NCI-H1930 (cell line): ENCODE measurements around the gene TMEM169.
A peak's percentile ranks its signal among the peaks of the same experiment; 100 is the strongest.

Experiments
- DNase-seq, 2 experiments: peaks; one replicate each; lab custom pipeline; 2025; lab: John Stamatoyannopoulos, UW

The TMEM169 gene

GRCh38 chr2:216081487-216082116 lies at the start of gene TMEM169, which contains the start of gene PECR:
Gene TMEM169, plus strand, starts transcription at chr2:216081919. Its CDS starts 14,045 bp downstream, at chr2:216095964.
Gene PECR, minus strand, starts transcription at chr2:216081809. Its CDS starts 68 bp downstream, at chr2:216081741.
- DNase-seq = peak; percentile 64 to 69

GRCh38 chr2:216031960-216032689 lies 49.6 kb upstream of the TMEM169 start:
- no peak for DNase-seq

GRCh38 chr2:216033403-216033802 lies 48.3 kb upstream of the TMEM169 start:
- DNase-seq = no peak

- peak; percentile 13 to 44 for DNase-seq
These were observed 47.7 kb upstream of the TMEM169 start for GRCh38 chr2:216034065-216034464.

- no peak for DNase-seq
These were observed 41.8 kb upstream of the TMEM169 start for GRCh38 chr2:216039918-216040317.

GRCh38 chr2:216041438-216041837 lies 40.3 kb upstream of the TMEM169 start:
- no peak for DNase-seq

GRCh38 chr2:216043949-216044348 lies 37.8 kb upstream of the TMEM169 start:
- no peak for DNase-seq

GRCh38 chr2:216044883-216045486 lies 36.7 kb upstream of the TMEM169 start:
- DNase-seq = no peak

- DNase-seq = no peak
These were observed 34.3 kb upstream of the TMEM169 start for GRCh38 chr2:216047397-216047796.

GRCh38 chr2:216049452-216049851 lies 32.3 kb upstream of the TMEM169 start:
- DNase-seq = no peak

- DNase-seq = no peak
These were observed 30.4 kb upstream of the TMEM169 start for GRCh38 chr2:216051350-216051749.

GRCh38 chr2:216052420-216052819 lies 29.3 kb upstream of the TMEM169 start:
- DNase-seq = no peak

GRCh38 chr2:216055680-216056079 lies 26.0 kb upstream of the TMEM169 start:
- no peak for DNase-seq

- DNase-seq = no peak
These were observed 25.0 kb upstream of the TMEM169 start for GRCh38 chr2:216056739-216057138.

GRCh38 chr2:216057688-216058193 lies 24.0 kb upstream of the TMEM169 start:
- no peak for DNase-seq

- no peak for DNase-seq
These were observed 22.4 kb upstream of the TMEM169 start for GRCh38 chr2:216059233-216059834.

GRCh38 chr2:216064014-216064630 lies 17.6 kb upstream of the TMEM169 start:
- no peak for DNase-seq

- no peak for DNase-seq
These were observed 17.1 kb upstream of the TMEM169 start for GRCh38 chr2:216064665-216065064.

- no peak for DNase-seq
These were observed 15.5 kb upstream of the TMEM169 start for GRCh38 chr2:216066230-216066629.

GRCh38 chr2:216069028-216069427 lies 12.7 kb upstream of the TMEM169 start:
- DNase-seq = no peak

GRCh38 chr2:216070195-216070594 lies 11.5 kb upstream of the TMEM169 start:
- no peak for DNase-seq
